Measurements from ENCODE around the gene DENND4A.

DENND4A gene

DNA sequence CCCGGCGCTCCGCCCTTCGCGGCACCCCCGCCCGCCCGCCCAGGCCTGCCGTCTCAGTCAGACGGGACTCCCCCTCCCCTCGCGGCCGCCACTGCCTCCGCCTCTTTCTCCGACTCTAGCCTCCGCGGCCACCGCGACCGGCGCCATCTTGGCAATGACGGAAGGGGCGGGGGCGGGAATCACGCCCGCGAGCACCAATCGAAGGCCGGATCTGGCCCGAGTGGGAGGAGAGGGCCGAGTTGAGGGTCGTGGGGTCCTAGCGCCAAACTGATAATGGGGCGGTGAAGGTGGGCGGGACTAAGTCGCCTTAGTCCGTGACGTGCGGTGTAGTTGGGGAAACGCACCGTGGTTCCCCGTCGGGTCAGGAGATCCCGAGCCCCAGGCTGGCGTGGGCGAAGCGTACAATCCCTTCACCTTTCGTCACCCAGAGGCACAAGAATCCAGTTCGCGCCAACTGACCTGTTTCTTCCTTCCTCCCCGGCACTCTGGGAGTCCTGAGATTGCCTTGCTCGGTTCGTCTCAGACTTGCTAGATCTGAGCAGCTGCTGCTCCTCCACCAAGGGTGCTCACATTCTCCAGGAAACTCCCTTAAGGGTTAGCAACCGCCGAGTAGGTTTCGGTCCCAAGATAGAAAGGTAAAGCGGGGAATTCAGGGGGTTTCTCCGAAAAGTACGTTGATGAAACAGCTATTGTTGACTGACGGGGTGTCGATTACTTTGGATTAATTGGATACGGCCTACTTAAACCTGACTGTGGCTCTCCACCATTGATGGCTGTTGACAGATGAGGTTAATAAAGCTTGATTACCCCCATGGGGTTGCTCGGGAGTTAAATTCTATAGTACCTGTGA is at the start of gene DENND4A:
DENND4A (minus strand) TSS at position 156 of the 850 bp plus-strand sequence. CDS start 35,843 bp downstream, outside the sequence.
- peak; percentile 88 for FAIRE-seq

DNA sequence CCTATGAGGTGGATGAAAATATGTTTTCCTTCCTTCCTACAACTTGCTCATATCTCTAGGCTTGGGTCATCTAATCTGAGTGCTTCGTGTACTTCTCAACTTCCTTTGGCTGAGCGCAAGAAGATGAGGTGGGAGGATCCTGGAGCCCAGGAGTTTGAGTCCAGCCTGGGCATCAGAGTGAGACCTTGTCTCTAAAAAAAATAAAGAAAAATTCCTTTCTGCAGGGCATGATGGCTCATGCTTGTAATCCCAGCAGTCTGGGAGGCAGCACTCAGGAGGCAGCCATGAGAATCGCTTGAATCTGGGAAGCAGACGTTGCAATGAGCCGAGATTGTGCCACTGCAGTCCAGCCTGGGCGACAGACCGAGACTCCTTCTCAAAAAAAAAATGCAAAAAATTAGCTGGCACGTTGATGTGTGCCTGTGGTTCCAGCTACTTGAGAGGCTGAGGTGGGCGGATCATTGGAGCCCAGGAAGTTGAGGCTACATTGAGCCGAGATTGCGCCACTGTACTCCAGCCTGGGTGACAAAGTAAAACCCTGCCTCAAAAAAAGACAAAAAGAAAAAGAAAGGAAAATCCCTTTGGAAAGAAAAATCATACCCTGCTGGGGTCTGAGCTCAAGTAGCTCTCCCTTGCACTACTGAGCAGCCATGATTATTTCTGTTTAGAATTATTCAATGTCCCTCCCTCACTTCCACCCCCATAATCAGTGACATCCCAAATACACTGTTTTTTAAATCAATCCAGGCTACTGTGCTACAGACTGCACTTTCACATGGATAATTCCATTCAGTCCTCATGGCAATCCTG is 49.2 kb upstream of the DENND4A start:
- DNase-seq (ENCODE audit: insufficient read length, low spot score), result no peak
- FAIRE-seq, result no peak

More for the DNA sequence above, at the start of gene DENND4A:
- DNase-seq (ENCODE audit: insufficient read length, low spot score), result peak; percentile 88

DNA sequence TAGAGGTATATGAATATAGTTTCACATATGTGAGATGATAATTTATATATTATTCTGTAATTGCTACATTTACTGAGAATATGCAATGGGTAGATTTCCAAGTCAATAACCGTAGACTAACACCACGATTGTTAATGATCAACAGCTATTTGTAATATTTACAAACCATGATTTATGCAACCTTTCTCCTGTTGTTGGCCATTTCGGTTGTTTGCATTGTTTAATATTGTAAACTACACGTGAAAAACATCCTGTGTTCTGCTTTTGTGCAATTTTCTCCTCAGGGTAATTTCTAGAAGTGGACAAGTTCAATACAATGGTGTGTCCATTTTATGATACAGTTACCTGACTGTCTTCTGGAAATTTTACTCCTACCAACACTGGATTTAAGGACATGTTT is 47.9 kb upstream of the DENND4A start:
- no peak for FAIRE-seq
- DNase-seq (ENCODE audit: insufficient read length, low spot score), result no peak

DNA sequence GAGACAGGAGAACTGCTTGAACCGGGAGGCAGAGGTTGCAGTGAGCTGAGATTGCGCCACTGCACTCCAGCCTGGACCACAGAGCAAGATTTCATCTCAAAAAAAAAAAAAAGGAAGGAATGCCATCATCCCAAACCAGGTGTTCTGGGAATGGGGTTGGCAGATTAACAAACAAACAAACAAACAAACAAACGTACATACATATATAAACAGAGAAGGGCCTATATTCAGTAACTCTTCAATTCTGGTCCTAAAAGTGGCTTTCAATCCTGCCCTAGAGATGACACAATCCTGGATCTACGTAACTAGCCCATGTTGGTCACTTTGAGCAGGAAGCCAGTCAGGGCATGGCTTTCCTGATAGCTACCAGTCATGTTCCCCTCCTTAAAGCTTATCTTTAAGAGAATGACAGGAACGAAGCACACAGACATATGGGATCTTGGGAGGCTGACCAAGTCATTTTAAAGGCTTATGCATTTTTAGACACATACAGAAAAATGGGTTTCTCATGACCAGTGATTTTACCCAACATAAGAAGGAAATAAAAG is 47.3 kb upstream of the DENND4A start:
- FAIRE-seq (no peak), DNase-seq (ENCODE audit: insufficient read length, low spot score) (no peak)

DNA sequence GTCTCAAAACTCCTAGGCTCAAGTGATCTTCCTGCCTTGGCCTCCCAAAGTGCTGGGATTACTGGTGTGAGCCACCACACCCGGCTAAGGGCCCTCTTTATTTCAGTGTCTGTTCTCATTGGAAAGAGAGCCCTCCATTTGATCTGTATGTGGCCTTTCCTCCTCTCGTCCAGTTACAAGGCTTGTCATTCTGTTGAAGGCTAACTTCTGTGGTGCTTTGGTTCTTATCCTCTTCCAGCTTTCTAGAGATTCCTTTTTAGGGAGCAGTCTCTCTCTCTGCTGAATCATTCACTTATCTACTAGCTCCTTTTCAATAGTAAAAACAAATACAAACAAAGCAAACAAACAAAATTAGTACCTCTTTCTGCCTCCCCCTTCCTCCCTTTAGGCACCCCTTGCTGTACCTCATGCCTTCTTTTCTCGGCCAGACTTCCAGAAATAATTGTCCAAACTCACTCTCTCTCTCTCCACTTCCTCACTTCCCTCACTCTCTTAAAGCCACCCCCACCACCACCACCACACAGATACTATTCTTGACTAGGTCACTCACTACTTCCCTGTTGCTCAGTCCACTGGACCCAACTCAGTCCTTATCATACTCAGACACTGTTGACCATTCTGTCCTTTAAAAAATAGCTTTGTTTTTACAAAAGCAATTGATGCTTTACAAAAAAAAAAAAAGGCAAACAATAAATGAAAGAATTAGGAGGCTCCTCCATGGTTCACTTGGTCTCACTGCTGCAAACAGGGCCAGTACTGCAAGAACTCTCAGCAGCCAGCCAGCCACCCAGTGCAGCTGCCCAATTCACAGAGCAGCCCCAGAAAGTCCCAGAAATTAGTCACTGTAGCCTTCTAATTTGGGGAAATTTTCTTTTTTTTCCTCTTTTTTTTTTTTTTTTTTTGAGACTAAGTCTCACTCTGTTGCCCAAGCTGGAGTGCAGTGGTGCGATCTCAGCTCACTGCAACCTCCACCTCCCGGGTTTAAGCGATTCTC is 45.5 kb upstream of the DENND4A start:
- FAIRE-seq (no peak), DNase-seq (ENCODE audit: insufficient read length, low spot score) (no peak)

DNA sequence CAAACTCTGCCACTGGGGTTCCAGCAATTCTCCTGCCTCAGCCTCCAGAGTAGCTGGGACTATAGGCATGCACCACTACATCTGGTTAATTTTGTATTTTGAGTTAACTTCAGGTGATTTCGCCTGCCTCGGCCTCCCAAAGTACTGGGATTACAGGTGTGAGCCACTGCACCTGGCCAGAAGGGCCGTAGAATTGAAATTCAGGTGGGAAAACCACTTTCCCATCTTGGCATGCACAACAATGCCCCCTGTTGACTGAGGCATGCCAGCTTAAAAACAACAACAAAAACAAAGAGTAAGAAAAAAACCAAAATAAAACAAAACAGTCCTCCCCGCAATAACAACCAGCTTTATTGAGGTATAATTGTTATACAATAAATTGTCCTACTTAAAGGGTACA is 44.6 kb upstream of the DENND4A start:
- FAIRE-seq (no peak), DNase-seq (ENCODE audit: insufficient read length, low spot score) (no peak)

DNA sequence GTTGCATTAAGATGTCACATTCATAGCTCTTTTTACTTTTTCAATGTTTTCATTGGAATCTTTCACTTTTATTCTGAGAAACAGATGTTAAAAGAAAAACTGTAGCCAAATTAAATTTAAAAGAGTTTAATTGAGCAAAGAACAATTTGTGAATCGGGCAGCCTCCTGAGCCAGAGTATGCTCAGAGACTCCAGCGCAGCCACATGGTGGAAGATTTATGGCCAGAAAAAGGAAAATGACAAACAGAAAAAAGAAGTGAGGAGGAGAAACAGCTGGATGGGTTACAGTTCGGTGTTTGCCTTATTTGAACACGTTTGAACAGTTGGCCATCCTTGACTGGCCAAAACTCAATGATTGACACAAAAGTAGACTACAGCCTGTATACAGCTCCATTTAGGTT is 43.4 kb upstream of the DENND4A start:
- no peak for DNase-seq (ENCODE audit: insufficient read length, low spot score)
- FAIRE-seq, result no peak

DNA sequence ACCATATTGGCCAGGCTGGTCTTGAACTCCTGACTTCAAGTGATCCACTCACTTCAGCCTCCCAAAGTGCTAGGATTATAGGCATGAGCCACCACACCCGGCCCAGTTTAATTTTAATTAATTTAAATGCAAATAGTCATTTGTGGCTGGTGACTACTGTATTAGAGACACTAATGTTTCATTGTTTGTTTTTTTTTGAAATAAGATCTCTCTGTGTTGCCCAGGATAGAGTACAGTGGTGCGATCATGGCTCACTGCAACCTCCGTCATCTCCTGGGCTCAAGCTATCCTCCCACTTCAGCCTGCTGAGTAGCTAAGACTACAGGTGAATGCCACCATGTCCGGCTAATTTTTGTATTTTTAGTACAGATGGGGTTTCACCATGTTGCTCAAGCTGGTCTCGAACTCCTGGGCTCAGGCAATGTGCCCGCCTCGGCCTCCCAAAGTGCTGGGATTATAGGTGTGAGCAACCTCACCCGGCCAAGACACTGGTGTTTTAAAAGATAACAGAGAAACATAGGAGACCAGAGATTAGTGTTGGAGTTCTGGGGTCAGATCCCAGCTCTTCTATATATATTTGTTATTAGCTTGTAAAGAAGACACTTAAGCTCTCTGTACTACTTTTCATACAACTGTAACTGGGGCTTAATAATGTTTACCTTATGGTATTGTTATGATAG is 42.6 kb upstream of the DENND4A start:
- FAIRE-seq (no peak), DNase-seq (ENCODE audit: insufficient read length, low spot score) (no peak)

DNA sequence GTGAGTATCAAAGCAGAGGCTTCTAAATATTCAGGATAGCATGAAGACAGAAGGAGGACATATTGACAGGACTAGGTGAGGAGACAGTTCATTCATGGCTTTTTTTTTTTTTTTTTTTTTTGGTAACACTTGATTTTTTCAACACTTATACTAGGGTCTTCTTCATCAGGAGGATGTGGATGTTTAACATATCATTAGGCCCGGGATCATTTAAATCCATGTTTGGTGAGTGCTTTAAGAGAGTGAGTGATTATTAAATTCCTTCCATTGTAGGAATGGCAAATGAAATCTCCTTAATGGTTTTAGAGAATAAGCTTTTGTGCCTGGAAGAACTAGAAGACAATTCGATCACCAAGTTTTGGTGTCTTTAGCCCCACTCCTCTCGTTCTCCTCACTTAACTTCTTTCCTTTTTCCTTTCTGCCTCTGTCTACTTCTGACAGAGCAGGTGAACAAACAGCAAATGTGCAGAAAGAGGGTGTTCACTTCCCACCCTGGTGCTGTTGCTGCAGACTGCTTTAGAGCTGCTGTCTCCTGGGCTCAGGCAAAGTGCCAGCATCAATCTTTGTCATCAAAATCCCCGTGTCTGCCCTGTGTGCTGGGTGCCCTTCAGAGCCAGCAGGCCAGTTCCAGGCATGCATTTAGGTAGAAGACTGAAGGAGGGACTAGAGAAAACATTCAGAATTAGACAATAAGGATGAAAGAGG is 41.6 kb upstream of the DENND4A start:
- no peak for DNase-seq (ENCODE audit: insufficient read length, low spot score)
- FAIRE-seq, result no peak

DNA sequence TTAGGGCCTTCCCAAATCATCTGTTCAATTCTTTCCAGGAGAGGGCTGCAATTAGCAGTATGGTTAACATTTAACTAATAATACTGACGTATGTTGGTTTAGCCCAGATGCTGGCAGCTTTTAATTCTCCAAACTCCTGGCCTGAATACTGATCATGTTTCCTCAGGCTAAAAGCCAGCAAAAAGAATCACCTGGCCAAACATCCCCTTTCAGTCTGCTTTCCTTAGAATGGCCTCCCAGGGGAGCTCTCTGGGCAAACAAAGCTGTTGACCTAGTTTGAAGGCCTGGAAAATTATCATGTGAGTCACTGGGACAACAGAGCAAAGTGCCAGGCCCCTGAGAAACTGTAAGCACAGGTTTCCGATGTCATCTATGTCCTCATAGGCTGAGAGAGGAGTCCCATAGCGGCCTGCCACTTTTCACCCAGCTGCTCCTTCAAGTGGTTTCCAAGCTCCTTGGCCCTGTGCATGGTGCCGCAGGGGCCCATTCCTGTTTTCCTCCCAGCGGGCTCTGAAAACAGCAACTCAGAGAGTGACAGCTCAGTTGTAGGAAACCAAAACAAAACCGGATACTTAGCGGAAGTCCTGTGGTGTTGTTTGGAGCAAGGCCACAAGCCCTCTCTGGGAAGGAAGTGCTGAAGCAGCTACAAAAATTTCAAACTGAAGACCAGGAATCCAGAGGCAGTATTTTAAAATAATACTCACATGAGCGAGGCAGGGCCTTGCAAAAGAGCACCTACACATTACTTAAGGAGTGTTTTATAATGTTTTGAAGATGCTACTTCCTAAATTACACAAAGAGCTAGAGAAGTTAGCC is 40.7 kb upstream of the DENND4A start:
- FAIRE-seq, result no peak

DNA sequence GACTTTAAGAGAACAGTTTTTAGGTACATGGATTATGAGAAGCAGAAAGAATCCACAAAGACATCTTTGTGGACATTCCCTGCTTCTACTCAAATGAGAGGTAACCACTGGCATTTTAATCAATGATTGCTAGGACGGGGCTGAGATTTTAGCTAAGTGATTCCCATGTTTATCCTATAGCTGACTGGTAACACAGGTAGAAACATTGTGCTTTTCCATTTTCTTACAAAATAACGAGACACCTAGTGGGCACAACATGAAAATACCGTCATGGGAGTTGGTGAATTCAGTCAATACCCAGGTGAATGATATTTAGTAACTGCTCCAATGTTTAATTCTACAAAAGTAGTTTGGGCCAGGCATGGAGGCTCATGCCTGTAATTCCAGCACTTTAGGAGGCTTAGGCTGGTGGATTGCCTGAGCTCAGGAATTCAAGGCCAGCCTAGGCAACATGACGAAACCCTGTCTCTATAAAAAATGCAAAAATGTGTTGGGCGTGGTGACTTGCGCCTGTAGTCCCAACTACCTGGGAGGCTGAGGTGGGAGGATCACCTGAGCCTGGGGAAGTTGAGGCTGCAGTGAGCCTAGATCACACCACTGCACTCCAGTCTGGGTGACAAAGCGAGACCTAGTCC is 37.2 kb upstream of the DENND4A start:
- FAIRE-seq (no peak), DNase-seq (ENCODE audit: insufficient read length, low spot score) (peak; percentile 39)

More for the DNA sequence above, 40.7 kb upstream of the DENND4A start:
- peak; percentile 77 for DNase-seq (ENCODE audit: insufficient read length, low spot score)

DNA sequence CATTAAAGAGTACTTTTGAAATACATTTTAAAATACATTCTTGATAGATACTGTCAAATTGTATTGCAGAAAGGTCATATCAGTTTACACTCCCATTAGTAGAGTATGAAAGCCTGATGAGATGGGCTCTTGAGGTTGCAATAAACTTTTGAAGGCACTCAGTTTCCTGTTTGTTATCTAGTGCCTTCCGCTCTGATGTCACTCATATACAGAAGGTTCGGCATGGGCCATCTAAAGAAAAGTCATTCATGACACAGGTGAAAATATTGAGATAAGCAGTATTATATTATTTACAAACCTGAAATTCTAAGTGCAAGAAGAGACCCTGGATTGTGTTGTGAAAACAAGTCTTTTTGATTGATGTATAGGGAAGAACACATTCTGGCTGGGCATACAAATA is 36.5 kb upstream of the DENND4A start:
- DNase-seq (ENCODE audit: insufficient read length, low spot score) (no peak), FAIRE-seq (no peak)

DNA sequence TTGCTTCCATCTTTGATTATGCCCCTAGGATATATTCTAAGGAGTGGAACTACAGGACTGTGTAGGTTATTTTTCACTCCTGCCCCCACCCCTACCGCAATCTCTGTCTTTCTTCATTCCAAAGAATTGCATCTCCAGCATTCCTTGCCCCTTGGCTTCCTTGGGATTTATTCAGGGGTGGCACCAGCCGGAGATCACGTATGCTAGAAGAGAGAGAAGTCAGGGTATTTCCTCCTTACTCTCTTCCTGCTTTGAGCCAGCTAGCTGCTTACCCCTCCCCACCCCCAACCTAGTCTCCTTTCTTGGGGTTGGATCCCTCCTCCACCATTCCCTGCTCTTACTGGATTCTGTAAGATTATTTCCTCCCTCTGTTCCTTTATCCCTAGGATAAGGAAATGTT is 35.0 kb upstream of the DENND4A start:
- no peak for FAIRE-seq
- no peak for DNase-seq (ENCODE audit: insufficient read length, low spot score)

DNA sequence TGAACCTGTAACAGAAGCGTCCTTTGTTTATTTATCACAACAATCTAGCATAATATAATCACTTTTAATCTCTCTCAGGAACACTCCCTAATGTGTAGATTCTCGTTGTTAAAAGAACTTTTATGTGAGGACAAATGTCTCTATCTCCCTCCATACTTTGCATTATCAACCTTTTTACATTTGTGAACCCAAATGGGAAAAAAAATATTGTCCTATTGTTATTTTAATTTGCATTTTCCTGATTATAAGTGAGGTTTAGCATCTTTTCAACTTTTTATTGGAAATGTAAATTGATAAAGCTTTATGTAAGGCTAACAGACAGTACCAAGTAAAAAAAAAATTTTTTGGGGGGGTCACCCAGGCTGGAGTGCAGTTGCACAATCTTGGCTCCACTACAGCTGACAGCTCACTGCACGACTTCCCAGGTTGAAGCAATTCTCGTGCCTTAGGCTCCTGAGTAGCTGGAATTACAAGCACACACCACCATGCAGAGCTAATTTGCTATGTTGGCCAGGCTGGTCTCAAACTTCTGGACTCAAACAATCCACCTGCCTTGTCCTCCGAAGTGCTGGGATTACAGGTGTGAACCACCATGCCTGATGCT is 33.0 kb upstream of the DENND4A start:
- FAIRE-seq (no peak), DNase-seq (ENCODE audit: insufficient read length, low spot score) (no peak)

DNA sequence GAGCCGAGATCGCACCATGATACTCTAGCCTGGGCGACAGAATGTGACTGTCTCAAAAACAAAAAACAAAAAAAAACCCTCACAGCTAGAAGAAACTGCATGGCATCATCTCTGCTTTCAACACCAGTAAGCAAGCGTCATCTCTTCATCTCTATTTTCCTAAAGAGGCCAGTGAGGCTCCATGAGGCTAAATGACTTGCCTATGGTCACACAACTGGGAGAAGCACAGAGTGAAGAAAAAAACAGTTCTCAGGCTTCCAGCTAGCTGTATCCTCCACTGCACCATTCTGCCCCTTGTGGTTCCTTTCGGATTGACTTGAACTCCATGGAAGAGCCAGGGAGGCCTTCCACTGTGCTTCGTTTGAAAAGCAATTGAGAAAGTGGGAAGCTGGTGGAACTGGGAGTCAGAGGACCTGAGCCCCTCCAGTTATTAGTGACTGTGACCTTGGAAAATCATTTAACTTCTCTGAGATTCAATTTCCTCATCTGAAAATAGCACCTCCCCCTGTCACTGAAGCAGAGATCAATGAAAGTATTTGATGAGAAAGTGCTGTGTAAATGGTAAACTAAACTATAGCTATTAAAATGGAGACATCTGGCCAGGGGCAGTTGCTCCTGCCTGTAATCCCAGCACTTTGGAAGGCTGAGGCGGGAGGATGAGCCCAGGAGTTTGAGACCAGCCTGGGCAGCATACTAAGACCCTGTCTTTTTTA is 32.1 kb upstream of the DENND4A start:
- FAIRE-seq, result no peak

DNA sequence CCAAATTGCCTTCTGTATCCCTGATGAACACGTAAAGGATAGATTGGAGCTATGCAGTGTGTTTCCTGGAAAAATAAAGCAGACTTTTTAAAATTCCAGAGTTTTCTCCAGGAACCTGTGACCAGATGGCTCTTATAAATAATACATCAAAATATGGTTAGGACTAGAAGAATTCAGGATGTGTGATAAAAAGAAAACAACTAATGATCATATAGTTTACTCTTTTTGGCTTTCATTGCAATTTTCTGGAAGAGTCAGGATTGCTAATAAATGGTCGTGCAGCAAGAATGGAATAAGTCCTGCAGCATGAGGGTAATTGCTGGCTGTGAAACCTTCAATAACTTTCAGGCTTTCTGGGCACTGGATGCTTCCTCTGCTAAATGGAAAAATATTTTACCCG is 30.2 kb upstream of the DENND4A start:
- DNase-seq (ENCODE audit: insufficient read length, low spot score) (no peak), FAIRE-seq (no peak)

More for the DNA sequence above, 32.1 kb upstream of the DENND4A start:
- peak; percentile 66 for DNase-seq (ENCODE audit: insufficient read length, low spot score)

DNA sequence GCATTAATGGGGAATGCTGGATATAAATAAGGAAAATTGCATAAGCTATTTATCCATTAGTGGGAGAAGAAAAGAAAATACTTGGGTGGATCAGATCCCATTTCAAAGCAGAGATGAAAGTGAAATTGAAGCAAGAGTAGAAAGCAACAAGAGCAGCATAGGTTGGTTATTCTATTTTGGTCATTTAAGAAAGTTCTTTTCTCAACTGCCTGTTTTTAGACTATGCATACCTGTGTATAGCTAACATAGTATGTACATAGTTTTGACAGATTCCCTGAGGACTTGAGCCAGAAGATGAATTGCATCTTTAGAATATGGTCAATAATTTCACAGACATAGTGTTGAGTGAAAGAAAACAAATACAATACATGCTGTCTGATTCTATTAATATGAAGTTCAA is 29.0 kb upstream of the DENND4A start:
- DNase-seq (ENCODE audit: insufficient read length, low spot score) (no peak), FAIRE-seq (no peak)
